ENCODE results near the gene NFAT5. TPM values are rescaled to one million over a fixed set of nuclear protein-coding genes. Genes with fewer than 3 reads are reported as not detected.
"Not testable (repeated sequence)": the region's sequence is repeated elsewhere in the genome, so short reads cannot be mapped to it uniquely, and the experiment has no call there.

NFAT5 gene
- total RNA-seq, 1 donor from 2014 or later = 48.8 TPM

DNA sequence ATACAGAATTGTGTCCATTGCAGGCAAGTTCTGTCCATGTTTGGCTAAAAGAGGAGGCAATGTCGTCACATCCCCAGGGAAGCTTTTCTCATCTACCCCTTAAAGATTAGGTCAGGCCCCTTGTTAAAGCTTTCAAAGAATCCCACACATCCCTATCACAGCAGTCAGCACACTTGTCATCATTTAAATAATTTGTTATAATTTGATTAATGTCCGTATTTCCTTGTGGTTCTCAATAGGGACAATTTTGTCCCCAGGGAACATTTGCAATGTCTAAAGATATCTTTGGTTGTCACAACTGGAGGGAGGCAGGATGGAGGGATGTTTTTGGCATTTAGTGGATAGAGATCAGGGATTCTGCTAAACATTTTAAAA, 28.1 kb upstream of the NFAT5 start:
- no peaks in the 10 kb centered on the region for H3K36me3 Mint-ChIP-seq (ENCODE audit: low read depth, unreplicated experiment)
- H3K9me3 Mint-ChIP-seq (ENCODE audit: unreplicated experiment) = no peaks in the 10 kb centered on the region
- H3K4me3 Mint-ChIP-seq (ENCODE audit: unreplicated experiment) = no peak overlapping the region
- peaks cover 28% of the 10 kb centered on the region for H3K4me1 Mint-ChIP-seq (ENCODE audit: unreplicated experiment)
- no peaks in the 10 kb centered on the region for H3K27me3 Mint-ChIP-seq (ENCODE audit: unreplicated experiment)
- TF ChIP-seq CTCF (IDR thresholded peaks at IDR 0.05; ENCODE audit: unreplicated experiment) = no peak
- no peak for DNase-seq (ENCODE audit: low spot score)
- no peak overlapping the region for H3K27ac Mint-ChIP-seq (ENCODE audit: unreplicated experiment)

DNA sequence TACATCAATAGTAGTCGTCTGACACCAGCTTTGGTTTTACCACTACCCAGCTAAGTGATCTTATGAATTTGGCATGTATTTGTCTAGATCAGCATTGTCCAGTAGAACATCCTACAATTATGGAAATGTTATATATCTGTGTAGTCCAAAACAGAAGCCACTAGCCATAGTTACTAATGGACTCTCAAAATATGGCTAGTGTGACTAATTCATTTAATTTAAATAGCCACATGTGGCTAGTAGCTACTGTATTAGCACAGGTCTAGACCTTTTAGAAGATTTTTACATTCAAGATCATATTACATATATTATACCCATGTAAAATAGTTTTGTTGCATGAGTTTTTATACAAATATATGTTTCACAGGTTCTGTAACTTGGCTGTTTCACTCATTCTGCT, 27.0 kb upstream of the NFAT5 start:
- H3K36me3 Mint-ChIP-seq (ENCODE audit: low read depth, unreplicated experiment) = no peaks in the 10 kb centered on the region
- H3K4me3 Mint-ChIP-seq (ENCODE audit: unreplicated experiment) = no peak overlapping the region
- H3K4me1 Mint-ChIP-seq (ENCODE audit: unreplicated experiment) = peaks cover 24% of the 10 kb centered on the region
- no peak for TF ChIP-seq CTCF (IDR thresholded peaks at IDR 0.05; ENCODE audit: unreplicated experiment)
- H3K9me3 Mint-ChIP-seq (ENCODE audit: unreplicated experiment) = no peaks in the 10 kb centered on the region
- no peaks in the 10 kb centered on the region for H3K27me3 Mint-ChIP-seq (ENCODE audit: unreplicated experiment)
- H3K27ac Mint-ChIP-seq (ENCODE audit: unreplicated experiment) = no peak overlapping the region
- no peak for DNase-seq (ENCODE audit: low spot score)

DNA sequence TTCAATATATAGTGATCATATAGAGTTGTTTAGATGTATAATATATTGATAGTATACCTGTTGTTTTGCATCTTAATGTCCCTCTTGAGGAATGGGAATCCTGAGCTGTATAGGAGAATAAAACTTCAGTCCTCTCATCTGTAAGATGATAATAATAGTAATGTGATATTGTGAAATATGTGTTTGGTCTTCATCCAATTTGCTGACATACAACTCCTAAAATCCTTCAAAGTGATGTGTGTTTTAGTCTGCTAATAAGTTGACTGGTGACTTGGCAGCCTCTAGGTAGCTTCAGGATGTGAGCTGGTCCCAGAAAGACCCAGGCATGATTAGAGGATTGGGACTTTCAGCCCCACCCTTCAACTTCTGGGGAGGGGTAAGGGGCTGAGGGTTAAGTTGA, 22.8 kb upstream of the NFAT5 start:
- Mint-ChIP-seq H3K4me3 (ENCODE audit: unreplicated experiment) (no peak overlapping the region), H3K36me3 (ENCODE audit: low read depth, unreplicated experiment) (no peaks in the 10 kb centered on the region), H3K27ac (ENCODE audit: unreplicated experiment) (no peak overlapping the region), H3K4me1 (ENCODE audit: unreplicated experiment) (no peaks in the 10 kb centered on the region), H3K9me3 (ENCODE audit: unreplicated experiment) (no peaks in the 10 kb centered on the region), H3K27me3 (ENCODE audit: unreplicated experiment) (no peaks in the 10 kb centered on the region)
- DNase-seq (ENCODE audit: low spot score) = no peak
- no peak for TF ChIP-seq CTCF (IDR thresholded peaks at IDR 0.05; ENCODE audit: unreplicated experiment)

DNA sequence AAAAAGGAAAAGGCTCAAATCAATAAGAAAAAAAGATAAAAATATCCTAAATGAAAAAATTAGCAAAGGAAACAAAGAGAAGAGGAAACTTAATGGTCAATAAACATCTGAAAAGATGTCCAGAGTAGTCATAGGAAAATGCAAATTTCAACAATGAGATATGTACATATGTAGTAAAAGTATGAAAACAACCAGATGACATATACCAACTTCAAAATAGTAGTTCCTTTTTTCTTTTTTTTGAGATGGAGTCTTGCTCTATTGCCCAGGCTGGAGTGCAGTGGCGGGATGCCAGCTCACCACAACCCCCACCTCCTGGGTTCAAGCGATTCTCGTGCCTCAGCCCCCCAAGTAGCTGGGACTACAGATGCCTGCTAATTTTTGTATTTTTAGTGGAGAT, 21.7 kb upstream of the NFAT5 start:
- Mint-ChIP-seq H3K36me3 (ENCODE audit: low read depth, unreplicated experiment) (no peaks in the 10 kb centered on the region), H3K4me3 (ENCODE audit: unreplicated experiment) (no peak overlapping the region), H3K27me3 (ENCODE audit: unreplicated experiment) (no peaks in the 10 kb centered on the region), H3K27ac (ENCODE audit: unreplicated experiment) (no peak overlapping the region), H3K4me1 (ENCODE audit: unreplicated experiment) (no peaks in the 10 kb centered on the region), H3K9me3 (ENCODE audit: unreplicated experiment) (no peaks in the 10 kb centered on the region)
- no peak for DNase-seq (ENCODE audit: low spot score)
- no peak for TF ChIP-seq CTCF (IDR thresholded peaks at IDR 0.05; ENCODE audit: unreplicated experiment)

DNA sequence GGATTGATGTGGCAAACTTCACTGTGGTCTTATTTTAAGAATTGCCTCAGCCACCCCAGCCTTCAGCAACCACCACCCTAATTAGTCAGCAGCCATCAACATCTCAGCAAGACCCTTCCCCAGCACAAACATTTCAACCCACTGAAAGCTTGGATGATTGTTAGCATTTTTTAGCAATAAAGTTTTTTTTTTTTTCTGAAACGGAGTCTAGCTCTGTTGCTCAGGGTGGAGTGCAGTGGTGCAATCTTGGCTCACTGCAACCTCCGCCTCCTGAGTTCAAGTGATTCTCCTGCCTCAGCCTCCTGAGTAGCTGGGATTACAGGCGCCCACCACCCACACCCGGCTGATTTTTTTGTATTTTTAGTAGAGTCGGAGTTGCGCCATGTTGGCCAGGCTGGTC, 19.1 kb upstream of the NFAT5 start:
- not testable (repeated sequence) for H3K4me1 Mint-ChIP-seq (ENCODE audit: unreplicated experiment); H3K9me3 Mint-ChIP-seq (ENCODE audit: unreplicated experiment); DNase-seq (ENCODE audit: low spot score); H3K36me3 Mint-ChIP-seq (ENCODE audit: low read depth, unreplicated experiment); H3K27me3 Mint-ChIP-seq (ENCODE audit: unreplicated experiment); H3K4me3 Mint-ChIP-seq (ENCODE audit: unreplicated experiment); H3K27ac Mint-ChIP-seq (ENCODE audit: unreplicated experiment)

GRCh38 chr16:69553332-69553731, 12.4 kb upstream of the NFAT5 start:
- Mint-ChIP-seq H3K27me3 (ENCODE audit: unreplicated experiment) (peaks cover 2% of the 10 kb centered on the region), H3K4me1 (ENCODE audit: unreplicated experiment) (peaks cover 6% of the 10 kb centered on the region), H3K9me3 (ENCODE audit: unreplicated experiment) (no peaks in the 10 kb centered on the region), H3K27ac (ENCODE audit: unreplicated experiment) (no peak overlapping the region), H3K4me3 (ENCODE audit: unreplicated experiment) (no peak overlapping the region), H3K36me3 (ENCODE audit: low read depth, unreplicated experiment) (peaks cover 3% of the 10 kb centered on the region)
- DNase-seq (ENCODE audit: low spot score) = no peak
- TF ChIP-seq CTCF (IDR thresholded peaks at IDR 0.05; ENCODE audit: unreplicated experiment) = no peak
